HEK293T (cell line): ENCODE results near the gene VAV2.

Experiments used
- ARNT ChIP-seq: fragments of 450-650 bp; IDR thresholded peaks from 2 replicates; pipeline ENCODE4 v1.6.1; 2017; ENCODE audit warnings: mild to moderate bottlenecking
- BHLHE40 ChIP-seq: fragments of 450-650 bp; IDR thresholded peaks from 2 replicates; pipeline ENCODE4 v1.6.1; 2016; ENCODE audit warnings: mild to moderate bottlenecking, moderate library complexity, borderline replicate concordance
- CTBP1 ChIP-seq: fragments of 450-650 bp; IDR thresholded peaks from 2 replicates; pipeline ENCODE4 v1.6.1; 2016; ENCODE audit warnings: borderline replicate concordance
- ELF4 ChIP-seq: fragments of 450-650 bp; IDR thresholded peaks from 2 replicates; pipeline ENCODE4 v1.6.1; 2017; ENCODE audit warnings: antibody characterized with exemption
- FOXA1 ChIP-seq: fragments of 450-650 bp; IDR thresholded peaks from 2 replicates; pipeline ENCODE4 v1.6.1; 2016; ENCODE audit warnings: mild to moderate bottlenecking
- FOXK2 ChIP-seq: fragments of 450-650 bp; IDR thresholded peaks from 2 replicates; pipeline ENCODE4 v1.6.1; 2016; ENCODE audit warnings: mild to moderate bottlenecking
- FOXM1 ChIP-seq: fragments of 450-650 bp; IDR thresholded peaks from 2 replicates; pipeline ENCODE4 v1.6.1; 2017; ENCODE audit warnings: mild to moderate bottlenecking, borderline replicate concordance
- HDGF ChIP-seq: fragments of 450-650 bp; IDR thresholded peaks from 2 replicates; pipeline ENCODE4 v1.6.1; 2017; ENCODE audit warnings: antibody characterized with exemption, borderline replicate concordance
- L3MBTL2 ChIP-seq: fragments of 450-650 bp; conservative IDR thresholded peaks from 2 replicates; pipeline ENCODE4 v1.6.1; 2016; ENCODE audit warnings: mild to moderate bottlenecking
- NFRKB ChIP-seq: fragments of 450-650 bp; IDR thresholded peaks from 2 replicates; pipeline ENCODE4 v1.6.1; 2016; ENCODE audit warnings: mild to moderate bottlenecking, moderate library complexity
- SP1 ChIP-seq: fragments of 450-650 bp; IDR thresholded peaks from 2 replicates; pipeline ENCODE4 v1.6.1; 2017
- SUZ12 ChIP-seq: fragments of 450-650 bp; IDR thresholded peaks from 2 replicates; pipeline ENCODE4 v1.6.1; 2016; ENCODE audit warnings: mild to moderate bottlenecking
- TARDBP ChIP-seq: fragments of 450-650 bp; IDR thresholded peaks from 2 replicates; pipeline ENCODE4 v1.6.1; 2016
- TF ChIP-seq, protein P1 (sequence below): fragments of 450-650 bp; IDR thresholded peaks from 2 replicates; pipeline ENCODE4 v1.6.1; 2016

DNA sequence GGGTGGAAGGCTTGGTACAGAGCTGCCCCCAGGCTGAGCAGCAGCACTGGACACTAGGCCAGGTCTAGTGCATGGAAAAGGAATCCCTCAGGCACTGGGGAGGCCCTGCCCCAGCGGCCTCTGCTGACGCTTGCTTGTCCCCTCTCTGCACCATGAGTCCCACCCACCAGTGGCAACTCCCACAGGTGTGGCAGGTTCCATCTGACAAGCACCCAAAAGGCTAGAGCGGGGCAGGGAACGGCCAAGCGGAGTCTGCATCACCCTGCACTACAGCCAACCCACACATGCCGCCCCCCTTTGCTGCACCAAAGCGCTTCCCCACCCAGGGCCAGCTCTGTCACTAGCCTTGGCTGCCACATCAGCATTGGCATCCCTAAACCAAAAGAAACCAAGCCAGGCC is 138.8 kb downstream of the VAV2 start:
- TF ChIP-seq FOXM1 (no peak), NFRKB (no peak), FOXK2 (no peak), BHLHE40 (no peak), TARDBP (no peak), SP1 (no peak), SUZ12 (no peak), ELF4 (no peak), CTBP1 (no peak), ARNT (no peak), FOXA1 (no peak), L3MBTL2 (no peak), HDGF (no peak)
- TF ChIP-seq, protein P1, sequence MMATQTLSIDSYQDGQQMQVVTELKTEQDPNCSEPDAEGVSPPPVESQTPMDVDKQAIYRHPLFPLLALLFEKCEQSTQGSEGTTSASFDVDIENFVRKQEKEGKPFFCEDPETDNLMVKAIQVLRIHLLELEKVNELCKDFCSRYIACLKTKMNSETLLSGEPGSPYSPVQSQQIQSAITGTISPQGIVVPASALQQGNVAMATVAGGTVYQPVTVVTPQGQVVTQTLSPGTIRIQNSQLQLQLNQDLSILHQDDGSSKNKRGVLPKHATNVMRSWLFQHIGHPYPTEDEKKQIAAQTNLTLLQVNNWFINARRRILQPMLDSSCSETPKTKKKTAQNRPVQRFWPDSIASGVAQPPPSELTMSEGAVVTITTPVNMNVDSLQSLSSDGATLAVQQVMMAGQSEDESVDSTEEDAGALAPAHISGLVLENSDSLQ: no peak
